Testis (tissue), 2 donors: Measurements from ENCODE around the gene FGA.

ENCODE experiments used
- POLR2A ChIP-seq: fragments of 450-650 bp; IDR thresholded peaks from one replicate; pipeline ENCODE4 v1.6.1; 2017; ENCODE audit warnings: antibody characterized with exemption, mild to moderate bottlenecking, moderate library complexity
- TF ChIP-seq, protein P1 (sequence below), 3 experiments: fragments of 450-650 bp in 2 of 3; fragments of 200-600 bp in 1 of 3; sonication (generic) in 1 of 3; IDR thresholded peaks; one replicate each; pipeline ENCODE4 v1.5.1; 2016 to 2019; ENCODE audit warnings: antibody characterized with exemption in 3 of 3, mild to moderate bottlenecking in 2 of 3, moderate library complexity in 1 of 3

DNA sequence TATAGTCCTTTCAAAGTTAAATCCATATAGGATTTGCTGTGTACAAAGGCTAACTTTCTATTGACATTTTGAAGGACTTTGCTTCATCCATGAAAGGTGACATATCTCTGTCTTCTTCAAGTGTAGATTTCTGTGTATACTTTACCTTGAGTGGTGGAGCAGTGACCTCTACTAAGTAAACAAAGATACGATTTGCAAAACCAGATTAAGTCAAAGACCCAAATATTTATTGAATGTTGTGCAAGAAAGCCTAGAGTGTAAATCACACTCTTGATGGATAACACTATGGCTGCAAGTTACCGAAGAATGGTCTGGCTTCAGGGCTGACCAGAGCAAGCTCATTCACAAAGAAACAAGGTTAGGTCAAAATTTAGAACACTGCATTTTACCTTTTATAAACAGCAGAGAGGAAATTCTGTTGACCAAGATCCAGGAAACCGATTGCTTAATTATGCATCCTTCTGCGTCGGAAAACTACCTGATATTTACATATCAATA lies 27.3 kb upstream of the FGA start:
- TF ChIP-seq, protein P1, sequence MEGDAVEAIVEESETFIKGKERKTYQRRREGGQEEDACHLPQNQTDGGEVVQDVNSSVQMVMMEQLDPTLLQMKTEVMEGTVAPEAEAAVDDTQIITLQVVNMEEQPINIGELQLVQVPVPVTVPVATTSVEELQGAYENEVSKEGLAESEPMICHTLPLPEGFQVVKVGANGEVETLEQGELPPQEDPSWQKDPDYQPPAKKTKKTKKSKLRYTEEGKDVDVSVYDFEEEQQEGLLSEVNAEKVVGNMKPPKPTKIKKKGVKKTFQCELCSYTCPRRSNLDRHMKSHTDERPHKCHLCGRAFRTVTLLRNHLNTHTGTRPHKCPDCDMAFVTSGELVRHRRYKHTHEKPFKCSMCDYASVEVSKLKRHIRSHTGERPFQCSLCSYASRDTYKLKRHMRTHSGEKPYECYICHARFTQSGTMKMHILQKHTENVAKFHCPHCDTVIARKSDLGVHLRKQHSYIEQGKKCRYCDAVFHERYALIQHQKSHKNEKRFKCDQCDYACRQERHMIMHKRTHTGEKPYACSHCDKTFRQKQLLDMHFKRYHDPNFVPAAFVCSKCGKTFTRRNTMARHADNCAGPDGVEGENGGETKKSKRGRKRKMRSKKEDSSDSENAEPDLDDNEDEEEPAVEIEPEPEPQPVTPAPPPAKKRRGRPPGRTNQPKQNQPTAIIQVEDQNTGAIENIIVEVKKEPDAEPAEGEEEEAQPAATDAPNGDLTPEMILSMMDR (IDR thresholded peaks at IDR 0.05), result no peak
- TF ChIP-seq POLR2A, result no peak
